ENCODE data around the gene RHOA.

RHOA gene

GRCh38 chr3:49313896-49314688 is 97.7 kb downstream of the RHOA start:
- no peak for DNase-seq

GRCh38 chr3:49311283-49311682 is 100.5 kb downstream of the RHOA start:
- no peak for DNase-seq

DNA sequence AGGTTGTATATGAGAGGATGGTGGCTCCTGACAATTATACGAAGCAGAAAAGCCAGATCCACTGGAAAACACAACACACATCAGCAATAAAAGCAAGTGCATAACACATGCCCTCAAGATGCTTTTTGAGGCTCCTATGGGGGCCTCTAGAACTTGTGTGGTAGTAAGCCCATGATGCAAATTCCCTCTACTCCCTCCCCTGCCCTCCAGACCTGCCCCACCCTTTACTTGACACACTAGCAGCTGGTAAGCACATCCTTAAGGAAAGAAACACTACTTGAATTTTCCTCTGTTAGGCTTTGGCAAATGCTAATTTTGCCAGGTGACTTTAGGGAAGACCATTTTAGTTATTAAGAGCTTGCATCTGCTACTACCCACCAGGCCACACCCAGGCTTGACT is 101.1 kb downstream of the RHOA start:
- DNase-seq: no peak
